Germinal center (tissue), 1 donor: ENCODE data around the gene MYH14.

Experiments used
- DNase-seq: peaks from one replicate; pipeline ENCODE4 v3.0.0; 2012; ENCODE audit warnings: mixed read lengths, low spot score

Gene MYH14

DNA sequence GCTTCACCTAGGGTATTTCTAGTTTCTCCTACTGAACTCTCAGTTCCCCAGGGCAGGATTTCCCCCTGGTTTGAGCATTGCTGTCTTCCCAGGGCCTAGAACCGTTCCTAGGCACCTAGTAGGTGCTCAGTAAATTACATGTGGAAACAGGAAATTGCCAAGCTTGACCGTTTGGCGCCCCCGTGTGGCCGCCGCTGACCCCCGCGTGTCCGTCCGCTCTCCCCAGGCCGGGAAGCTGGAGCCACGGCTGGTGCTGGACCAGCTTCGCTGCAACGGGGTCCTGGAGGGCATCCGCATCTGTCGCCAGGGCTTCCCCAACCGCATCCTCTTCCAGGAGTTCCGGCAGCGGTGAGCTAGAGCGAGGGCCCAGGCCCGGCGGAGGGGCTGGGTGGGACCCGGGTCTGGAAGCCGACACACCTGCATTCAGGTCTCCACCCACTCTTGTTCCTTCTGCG is 55.5 kb downstream of the MYH14 start:
- DNase-seq, result peak; percentile 38

DNA sequence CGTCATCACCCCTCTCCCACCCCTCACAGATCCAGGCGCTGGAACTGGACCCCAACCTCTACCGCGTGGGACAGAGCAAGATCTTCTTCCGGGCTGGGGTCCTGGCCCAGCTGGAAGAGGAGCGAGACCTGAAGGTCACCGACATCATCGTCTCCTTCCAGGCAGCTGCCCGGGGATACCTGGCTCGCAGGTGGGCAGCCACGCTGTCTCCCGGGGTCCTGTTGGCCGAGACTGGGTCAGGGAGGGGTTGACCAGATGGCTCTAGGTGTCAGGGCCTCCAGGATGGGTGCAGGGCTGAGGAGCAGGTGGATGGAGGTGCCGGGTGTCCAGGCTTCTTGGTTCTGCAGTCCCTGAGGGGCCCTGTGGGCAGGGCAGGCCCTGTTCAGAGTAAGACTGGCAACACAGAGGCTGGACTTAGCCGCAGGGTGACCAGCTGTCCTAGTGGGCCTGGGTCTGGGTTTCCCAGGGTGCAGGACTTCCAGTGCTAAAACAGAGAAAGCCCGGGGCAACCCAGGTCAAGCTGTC is 58.1 kb downstream of the MYH14 start:
- DNase-seq, result no peak

DNA sequence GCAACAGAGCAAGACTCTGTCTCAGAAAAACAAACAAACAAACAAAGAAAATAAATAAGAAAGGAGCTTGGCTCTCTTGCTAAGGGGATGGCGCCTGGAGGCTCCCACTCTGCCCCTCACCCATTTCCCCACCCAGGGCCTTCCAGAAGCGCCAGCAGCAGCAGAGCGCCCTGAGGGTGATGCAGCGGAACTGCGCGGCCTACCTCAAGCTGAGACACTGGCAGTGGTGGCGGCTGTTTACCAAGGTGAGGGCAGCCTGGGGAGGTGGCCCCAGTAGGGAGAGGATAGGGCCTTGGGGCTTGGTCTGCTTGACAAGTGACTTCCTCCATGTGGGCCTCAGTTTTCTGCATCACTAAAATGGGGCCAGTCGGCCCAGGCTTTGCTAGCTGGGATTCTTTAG is 59.8 kb downstream of the MYH14 start:
- no peak for DNase-seq

DNA sequence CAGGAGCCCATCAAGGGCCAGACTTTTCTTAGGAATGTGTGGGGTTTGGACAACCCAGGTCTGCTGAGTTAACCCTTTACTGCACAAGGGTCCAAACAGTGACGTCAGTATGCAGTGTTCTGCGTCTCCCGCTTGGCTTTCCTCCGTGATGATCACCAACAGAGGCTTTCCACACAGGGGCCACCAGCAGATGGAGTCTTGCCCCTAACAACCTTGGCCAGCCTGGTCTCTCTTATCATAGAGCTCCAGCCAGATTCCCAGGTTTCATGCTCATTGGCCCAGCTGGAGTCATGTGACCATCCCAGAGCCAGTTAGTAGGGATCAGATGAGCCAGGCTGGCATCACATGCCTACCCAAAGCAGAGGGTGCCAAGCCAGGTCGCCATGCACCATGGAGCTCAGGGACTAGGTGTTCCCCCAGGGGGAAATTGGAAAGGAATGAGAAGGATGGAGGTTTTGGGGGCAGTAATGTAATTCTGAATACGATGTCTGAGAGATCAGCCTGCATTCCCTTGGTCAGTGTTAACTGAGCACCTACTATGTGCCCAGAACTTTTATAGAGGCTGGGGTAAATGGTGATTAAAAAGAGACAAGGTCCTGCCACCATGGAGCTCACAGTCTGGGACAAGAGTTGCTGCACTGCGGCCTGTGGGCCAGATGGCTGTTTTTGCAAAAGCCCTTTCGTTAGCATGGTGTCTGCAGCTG is 61.2 kb downstream of the MYH14 start:
- no peak for DNase-seq

DNA sequence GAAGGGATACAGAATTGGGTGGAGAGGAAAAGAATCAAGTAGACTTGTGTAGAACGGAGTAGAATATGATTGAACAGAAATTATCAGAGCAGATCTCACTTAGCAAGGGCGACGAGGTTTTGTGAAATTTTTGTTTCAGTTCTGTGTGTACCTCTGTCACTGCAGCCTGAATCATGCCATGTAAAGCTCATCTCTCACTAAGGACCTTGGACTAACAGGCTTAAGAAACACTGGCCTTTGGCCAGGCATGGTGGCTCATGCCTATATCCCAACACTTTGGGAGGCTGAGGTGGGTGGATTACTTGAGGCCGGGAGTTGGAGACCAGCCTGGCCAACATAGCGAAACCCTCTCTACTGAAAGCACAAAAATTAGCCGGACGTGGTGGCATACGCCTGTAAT is 62.6 kb downstream of the MYH14 start:
- DNase-seq, result no peak

DNA sequence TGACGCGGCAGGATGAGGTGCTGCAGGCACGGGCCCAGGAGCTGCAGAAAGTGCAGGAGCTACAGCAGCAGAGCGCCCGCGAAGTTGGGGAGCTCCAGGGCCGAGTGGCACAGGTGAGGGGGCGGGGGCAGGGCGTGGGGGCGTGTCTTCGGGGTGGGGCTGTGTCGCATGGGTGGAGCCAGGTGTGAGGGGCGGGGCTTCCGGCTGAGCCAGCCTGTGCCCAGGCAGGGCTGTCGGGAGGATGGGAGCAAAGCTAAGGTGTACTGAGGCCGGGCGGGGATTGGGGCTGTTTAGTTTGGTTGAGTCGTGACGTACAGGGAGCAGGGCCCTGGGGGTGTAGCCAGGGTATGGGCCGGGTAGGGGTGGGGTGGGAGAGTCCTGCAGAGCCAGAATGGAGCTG is 63.5 kb downstream of the MYH14 start:
- peak; percentile 82 for DNase-seq

DNA sequence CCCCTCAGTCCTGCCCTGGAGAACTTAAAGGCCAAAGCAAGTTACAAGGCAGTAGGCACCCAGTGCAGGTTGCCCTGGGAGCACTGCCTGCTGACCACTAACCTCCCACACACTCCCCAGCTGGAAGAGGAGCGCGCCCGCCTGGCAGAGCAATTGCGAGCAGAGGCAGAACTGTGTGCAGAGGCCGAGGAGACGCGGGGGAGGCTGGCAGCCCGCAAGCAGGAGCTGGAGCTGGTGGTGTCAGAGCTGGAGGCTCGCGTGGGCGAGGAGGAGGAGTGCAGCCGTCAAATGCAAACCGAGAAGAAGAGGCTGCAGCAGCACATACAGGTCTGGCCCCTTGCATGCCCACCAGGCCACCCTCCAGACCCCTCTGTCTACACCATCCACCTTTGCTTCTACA is 64.6 kb downstream of the MYH14 start:
- no peak for DNase-seq

DNA sequence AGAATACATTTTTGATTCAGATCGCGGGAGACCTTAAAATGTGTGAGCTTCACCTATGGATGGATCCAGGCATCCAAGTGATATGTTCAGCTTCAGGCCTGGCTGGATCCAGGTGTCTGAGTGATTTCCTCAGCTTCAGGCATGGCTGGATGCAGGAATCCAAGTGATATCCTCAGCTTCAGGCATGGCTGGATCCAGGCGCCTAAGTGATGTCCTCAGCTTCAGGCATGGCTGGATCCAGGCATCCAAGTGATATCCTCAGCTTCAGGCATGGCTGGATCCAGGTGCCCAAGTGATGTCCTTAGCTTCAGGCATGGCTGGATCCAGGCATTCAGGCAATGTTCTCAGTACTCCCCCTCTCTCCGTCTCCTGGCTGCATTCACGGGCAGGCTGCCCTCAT is 65.1 kb downstream of the MYH14 start:
- DNase-seq, result no peak

DNA sequence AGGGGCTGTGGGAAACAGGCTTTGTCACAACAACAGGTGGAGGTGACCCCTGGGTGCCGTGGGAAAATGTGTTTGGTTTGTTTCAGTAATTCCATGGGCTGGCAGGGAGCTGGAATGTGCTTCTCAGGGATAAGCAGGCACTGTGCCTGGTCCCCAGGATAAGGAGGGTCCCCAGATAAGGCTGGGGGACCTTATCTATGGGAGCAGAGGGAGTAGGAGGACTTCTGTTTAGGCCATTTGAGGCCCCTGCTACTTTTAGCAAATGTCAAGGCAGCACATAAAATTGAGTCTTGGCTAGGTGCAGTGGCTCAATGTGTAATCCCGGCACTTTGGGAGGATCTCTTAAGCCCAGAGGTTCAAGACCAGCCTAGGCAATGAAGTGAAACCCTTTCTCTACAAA is 66.2 kb downstream of the MYH14 start:
- no peak for DNase-seq

DNA sequence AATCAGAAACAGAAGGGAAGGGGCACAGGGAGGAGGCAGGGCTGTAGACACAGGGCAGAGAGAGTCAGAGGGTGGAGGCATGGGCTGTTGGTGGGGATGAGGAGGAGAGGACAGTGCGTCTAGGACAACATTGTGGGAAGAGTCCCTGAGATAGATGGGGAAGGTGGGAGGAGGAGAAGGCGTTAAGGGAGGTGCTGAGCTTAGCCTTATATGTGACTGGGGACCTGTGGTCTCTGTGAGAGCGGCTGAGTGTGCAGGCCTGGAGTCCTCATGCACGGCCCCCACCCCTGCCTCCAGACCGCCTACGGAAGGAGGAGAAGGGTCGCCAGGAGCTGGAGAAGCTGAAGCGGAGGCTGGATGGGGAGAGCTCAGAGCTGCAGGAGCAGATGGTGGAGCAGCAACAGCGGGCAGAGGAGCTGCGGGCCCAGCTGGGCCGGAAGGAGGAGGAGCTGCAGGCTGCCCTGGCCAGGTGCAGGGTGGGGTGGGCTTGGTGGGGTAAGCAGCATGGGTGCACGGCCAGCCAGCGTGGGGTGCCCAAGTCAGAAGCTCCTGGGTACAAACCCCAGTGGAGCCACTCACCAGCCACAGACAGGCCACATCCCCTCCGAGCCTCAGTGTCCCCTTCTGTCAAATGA is 69.0 kb downstream of the MYH14 start:
- DNase-seq, result no peak

DNA sequence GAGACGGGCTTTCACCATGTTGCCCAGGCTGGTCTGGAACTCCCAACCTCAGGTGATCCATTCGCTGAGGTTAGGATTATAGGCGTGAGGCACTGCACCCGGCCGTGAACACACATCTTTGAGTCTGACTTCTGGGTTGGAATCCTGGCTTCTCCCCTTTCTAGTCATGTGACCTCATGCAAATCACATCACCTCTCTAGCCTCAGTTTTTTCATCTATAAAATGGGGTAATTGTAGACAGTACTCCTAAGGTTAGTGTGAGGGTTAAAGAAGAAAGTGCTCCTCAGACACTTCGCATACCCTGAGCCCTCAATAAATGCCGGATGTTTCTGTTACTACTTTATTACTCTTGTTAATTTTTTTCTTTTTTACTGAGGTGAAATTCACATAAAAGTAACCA is 70.4 kb downstream of the MYH14 start:
- no peak for DNase-seq

DNA sequence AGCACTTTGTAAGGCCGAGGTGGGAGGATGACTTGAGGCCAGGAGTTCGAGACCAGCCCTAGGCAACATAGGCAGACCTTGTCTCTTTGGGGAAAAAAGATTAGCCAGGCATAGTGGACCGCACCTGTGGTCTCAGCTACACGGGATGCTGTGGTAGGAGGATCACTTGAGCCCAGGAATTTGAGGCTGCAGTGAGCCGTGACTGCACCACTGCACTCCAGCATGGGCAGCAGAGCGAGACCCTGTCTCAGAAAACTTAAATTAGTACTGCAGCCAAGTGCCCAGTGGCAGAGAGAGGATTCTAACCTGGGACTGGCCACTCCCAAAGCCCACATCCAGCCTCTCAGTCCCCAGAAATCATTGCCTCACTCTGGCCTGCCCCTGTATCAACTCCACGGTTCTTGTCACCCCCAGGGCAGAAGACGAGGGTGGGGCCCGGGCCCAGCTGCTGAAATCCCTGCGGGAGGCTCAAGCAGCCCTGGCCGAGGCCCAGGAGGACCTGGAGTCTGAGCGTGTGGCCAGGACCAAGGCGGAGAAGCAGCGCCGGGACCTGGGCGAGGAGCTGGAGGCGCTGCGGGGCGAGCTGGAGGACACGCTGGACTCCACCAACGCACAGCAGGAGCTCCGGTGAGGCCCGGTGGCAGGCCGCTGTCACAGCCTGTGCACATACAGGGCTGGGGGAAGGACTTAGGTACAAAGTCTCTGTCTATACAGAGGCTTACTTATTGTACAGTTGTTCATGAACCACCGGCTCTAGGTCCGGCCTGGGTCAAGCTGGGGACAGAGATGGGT is 72.4 kb downstream of the MYH14 start:
- DNase-seq, result no peak

DNA sequence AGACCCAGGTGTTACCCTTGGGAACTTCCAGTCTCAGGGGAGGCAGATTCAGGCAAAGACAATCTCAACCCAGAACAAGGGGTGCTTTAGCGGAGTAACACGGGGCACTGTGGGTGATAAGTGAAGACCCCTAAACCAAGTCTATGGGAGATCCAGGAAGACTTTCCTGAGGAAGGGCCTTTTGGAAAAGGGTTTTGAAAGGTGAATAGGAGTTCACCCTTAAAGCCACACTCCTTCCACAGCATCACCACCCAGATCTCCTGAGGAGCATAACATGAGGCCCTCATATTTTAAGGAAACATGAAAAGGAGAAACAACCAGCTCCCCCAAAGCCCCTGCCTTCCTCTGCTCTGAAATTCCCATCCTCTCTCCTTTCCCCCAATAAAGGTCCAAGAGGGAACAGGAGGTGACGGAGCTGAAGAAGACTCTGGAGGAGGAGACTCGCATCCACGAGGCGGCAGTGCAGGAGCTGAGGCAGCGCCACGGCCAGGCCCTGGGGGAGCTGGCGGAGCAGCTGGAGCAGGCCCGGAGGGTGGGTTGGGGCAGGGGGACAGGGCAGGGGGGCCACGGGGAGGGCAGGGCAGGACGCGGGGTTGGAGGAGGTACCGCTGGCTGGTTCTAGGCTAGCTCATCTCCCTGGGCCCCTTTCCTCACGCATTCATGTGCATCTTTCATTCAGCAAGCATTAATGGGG is 73.1 kb downstream of the MYH14 start:
- no peak for DNase-seq

DNA sequence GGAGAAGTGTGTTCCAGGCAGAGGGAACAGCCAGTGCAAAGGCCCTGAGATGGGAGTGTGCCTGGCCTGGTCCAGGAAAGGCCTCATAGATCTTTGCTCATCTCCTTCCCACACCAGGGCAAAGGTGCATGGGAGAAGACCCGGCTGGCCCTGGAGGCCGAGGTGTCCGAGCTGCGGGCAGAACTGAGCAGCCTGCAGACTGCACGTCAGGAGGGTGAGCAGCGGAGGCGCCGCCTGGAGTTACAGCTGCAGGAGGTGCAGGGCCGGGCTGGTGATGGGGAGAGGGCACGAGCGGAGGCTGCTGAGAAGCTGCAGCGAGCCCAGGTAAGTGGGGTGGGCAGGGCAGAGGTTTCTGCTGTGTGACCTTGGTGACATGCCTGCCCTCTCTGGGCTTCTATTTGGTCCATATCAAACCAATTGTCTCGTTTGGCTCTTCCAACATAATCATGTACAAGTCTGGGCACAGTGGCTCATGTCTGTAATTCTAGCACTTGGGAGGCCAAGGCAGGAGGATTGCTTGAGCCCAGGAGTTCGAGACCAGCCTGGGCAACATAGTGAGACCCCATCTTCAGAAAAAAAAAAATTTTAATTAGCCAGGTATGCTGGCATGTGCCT is 74.7 kb downstream of the MYH14 start:
- DNase-seq, result no peak

DNA sequence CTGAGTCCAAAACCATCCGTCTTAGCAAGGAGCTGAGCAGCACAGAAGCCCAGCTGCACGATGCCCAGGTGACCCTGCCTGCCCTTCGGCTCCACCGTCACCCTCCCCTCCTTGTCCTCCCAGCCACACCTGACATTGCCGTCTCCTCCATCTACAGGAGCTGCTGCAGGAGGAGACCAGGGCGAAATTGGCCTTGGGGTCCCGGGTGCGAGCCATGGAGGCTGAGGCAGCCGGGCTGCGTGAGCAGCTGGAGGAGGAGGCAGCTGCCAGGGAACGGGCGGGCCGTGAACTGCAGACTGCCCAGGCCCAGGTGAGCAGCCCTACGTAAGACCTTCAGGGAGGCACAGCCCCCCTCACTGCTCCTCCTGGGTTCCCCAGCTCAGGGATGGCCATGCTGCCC is 76.7 kb downstream of the MYH14 start:
- DNase-seq, result no peak

DNA sequence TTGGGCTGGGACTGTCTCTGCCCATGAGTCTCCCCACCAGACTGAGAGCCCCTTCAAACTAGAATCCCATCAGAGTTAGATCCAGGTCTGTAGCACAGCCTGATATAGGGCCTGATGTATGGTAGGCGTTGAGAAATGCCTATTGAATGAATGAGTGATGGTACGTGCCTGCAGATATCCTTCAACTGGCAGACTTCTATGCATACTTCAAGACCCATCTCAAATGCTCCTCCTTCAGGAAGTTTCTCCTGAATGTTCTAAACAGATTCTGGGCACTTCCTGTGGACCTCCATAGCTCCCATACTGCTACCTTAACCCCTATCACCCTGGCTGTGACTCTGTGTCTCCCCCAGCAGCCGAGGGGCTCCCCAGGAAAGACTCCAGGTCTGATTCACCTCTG is 77.6 kb downstream of the MYH14 start:
- DNase-seq, result no peak

DNA sequence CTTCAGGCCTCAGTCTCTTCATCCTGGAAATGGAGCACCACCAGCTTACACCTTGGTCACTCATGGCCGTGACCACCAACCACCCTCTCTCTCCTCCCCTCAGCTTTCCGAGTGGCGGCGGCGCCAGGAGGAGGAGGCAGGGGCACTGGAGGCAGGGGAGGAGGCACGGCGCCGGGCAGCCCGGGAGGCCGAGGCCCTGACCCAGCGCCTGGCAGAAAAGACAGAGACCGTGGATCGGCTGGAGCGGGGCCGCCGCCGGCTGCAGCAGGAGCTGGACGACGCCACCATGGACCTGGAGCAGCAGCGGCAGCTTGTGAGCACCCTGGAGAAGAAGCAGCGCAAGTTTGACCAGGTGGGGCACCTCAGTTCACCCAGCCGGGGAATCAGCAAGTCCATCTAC is 78.1 kb downstream of the MYH14 start:
- no peak for DNase-seq

DNA sequence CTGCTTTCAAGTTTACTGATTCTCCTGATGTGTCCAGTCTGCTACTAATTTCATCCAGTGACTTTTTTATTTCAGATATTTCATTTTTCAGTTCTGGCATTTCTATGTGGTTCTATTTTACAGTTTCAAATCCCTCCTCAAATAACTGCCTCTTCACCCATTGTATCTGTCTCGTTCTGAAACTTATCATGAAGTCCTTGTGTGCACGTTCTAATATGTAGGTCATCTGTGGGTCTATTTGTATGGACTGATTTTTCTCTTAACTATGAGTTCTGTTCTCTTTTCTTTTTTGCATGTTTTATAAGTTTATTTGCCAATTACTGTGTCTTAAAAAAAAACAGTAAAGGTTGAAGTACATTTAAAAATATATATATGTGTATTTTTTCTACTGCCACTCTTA is 82.4 kb downstream of the MYH14 start:
- DNase-seq, result no peak

DNA sequence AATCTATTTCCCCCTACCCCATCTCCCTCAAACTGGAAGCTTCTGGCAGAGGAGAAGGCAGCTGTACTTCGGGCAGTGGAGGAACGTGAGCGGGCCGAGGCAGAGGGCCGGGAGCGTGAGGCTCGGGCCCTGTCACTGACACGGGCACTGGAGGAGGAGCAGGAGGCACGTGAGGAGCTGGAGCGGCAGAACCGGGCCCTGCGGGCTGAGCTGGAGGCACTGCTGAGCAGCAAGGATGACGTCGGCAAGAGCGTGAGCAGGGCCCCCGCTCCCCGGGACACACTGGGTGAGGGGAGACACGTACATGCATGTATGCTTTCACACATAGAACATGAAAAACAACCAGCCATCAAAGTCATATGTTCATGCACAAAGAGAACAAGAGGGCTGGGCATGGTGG is 83.0 kb downstream of the MYH14 start:
- no peak for DNase-seq

DNA sequence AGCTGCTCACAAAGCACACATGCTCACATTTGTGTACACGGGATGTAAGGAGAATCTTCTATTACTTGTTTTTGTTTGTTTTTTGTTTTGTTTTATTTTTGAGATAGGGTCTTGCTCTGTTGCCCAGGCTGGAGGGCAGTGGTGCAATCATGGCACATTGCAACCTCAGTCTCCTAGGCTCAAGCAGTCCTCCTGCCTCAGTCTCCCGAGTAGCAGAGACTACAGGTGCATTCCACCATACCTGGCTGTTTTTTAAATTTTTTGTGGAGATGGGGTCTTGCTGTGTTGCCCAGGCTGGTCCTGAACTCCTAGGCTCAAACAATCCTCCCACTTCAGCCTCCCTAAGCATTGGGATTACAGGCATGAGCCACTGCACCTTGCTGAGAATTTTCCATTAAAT is 83.9 kb downstream of the MYH14 start:
- DNase-seq, result no peak

DNA sequence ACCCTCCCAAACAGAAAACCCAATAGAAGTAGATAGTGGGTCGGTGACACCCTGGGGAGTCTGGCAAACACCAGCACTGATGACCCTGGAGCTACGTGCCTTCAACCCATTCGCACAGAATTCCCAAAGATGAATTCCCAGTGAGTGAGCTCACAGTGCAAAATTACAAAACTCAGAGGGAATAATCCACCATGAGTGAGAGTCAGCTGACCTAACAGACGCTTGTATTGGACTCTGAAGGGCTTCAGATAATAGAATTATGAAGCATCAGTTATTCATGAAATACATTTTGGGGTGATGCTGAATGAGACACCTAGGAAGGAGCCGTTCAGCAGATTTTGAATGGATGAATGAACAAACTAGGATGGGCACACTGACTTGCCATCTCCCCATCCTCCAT is 85.5 kb downstream of the MYH14 start:
- DNase-seq, result no peak

DNA sequence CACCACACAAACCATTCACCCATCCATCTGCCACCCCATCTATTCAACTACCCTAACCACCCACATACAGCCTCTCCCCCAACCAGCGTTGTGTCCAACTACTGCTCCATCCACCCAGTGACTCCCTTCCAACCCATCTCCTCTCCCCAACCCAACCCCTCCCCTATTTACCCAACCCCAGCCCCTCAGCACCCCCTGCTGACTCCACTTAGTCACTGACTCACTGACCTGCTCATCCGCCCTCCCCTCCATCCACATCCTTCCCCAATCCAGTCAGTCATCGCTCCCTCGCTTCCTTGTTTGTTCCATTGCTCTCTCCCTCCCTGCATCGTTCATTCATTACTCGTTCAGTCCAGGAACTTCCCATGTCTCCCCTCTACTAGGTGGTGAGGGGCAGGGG is 86.6 kb downstream of the MYH14 start:
- no peak for DNase-seq
